ENCODE measurements around the gene GRIK3.

- TF ChIP-seq CTCF (IDR thresholded peaks at IDR 0.05), result no peak
- no peak for TF ChIP-seq POLR2A (IDR thresholded peaks at IDR 0.05)
Measured at GRCh38 chr1:36771240-36771639, 263.1 kb downstream of the GRIK3 start.
